Keratinocyte (primary cell): ENCODE data around the gene CHSY3.

Source experiments
- CTCF ChIP-seq, 3 experiments: IDR thresholded peaks in 1 of 3; conservative IDR thresholded peaks in 1 of 3; optimal IDR thresholded peaks in 1 of 3; 2 replicates in 2 of 3; 3 replicates in 1 of 3; pipeline versions ENCODE3 to v1.5.1; 2011; ENCODE audit warnings: low read length in 3 of 3, mild to moderate bottlenecking in 3 of 3, moderate library complexity in 2 of 3, control low read depth in 1 of 3, inconsistent platforms in 1 of 3; ENCODE audit not compliant: insufficient read depth in 2 of 3; ENCODE audit errors: extremely low read depth in 1 of 3
- EZH2 ChIP-seq: IDR thresholded peaks from one replicate; pipeline ENCODE4 v1.6.1; 2012; ENCODE audit warnings: inconsistent platforms, mild to moderate bottlenecking, low read length, moderate library complexity

GRCh38 chr5:129972465-129973141, 68.3 kb downstream of the CHSY3 start:
- TF ChIP-seq CTCF (optimal IDR thresholded peaks at IDR 0.05 in 1 of 3, IDR thresholded peaks at IDR 0.05 in 1 of 3, conservative IDR thresholded peaks at IDR 0.05 in 1 of 3; ENCODE audit: extremely low read depth in 1 of 3, insufficient read depth in 2 of 3, low read length in 3 of 3) (no peak), EZH2 (no peak)
